Endometrial microvascular endothelial cells (primary cell): ENCODE data around the gene OR2A7. TPM values are rescaled to one million over a fixed set of nuclear protein-coding genes. Genes with fewer than 3 reads are reported as not detected.
"Not testable (repeated sequence)": the region's sequence is repeated elsewhere in the genome, so short reads cannot be mapped to it uniquely, and the experiment has no call there.

ENCODE experiments used
- in situ Hi-C: cut with HindIII; loops from 2 replicates; pipeline ENCODE4 v1.10.0; 2017; ENCODE audit warnings: low sequenced_read_pairs, low pct_unique_long_range_greater_than_20kb; ENCODE audit errors: inconsistent ontology term
- total RNA-seq: library from RNA; depleted of rRNA; stranded (reverse); fragments of >200 nt; gene quantifications from one replicate; pipeline ENCODE4 v1.2.3, GENCODE V29; 2015; ENCODE audit errors: inconsistent ontology term

The OR2A7 gene
- total RNA-seq, 1 donor from 2014 or later: 0.09 TPM

DNA sequence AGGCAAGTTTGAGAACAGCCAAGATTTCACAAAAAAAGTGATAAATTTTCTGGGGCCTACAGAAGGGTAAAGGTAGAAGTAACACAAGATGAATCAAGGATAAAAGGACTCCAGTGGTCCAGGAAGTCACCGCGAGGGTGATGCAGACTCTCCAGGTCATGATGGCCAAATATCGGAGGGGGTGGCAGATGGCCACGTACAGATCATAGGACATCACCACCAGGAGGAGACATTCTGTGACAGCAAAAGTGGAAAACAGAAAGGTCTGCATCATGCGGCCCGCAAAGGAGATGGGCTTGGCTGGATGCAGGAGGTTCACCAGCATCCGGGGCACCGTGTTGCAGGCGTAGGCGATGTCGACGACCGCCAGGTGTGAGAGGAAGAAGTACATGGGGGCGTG, 5.5 kb downstream of the OR2A7 start:
- in situ Hi-C loops: not testable (repeated sequence)

DNA sequence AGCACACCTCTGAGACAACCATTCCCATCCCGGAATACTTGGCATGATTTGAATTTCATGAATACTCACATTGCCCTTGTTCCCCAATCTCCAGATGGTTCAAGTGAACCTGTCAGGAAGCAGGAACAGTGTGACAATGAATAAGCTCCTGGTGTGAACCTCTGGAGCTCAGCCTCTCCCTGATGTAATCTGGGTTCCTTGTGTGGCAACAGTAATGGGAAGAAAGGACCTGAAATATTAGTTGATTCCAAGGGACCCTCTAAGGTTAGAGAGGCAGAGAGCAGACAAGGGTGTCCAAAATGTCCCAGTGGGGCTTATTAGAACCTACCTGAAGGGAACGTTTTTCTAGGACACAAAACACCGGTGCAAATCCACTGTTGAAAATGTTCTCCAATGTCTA, 8.5 kb downstream of the OR2A7 start:
- in situ Hi-C loops: no loop called here

DNA sequence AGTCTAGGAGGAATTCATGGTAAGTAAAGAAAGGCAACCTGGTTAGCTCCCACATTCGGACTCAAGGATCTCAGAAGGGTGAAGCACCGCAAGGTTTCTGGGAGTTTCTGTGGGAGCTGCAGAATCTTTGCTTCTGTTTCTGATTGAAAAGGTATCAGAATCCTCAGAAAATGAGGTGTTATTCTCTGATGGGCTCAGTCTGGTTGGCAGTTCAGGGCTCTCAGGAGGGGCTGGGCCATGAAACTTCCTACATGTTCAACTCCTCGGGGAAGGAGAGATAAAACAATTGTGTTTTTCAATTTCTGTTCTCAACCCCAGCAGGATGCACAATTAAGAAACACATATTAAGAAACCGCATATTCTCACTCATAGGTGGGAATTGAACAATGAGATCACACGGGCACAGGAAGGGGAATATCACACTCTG, 9.1 kb downstream of the OR2A7 start:
- in situ Hi-C loops: no loop called here

DNA sequence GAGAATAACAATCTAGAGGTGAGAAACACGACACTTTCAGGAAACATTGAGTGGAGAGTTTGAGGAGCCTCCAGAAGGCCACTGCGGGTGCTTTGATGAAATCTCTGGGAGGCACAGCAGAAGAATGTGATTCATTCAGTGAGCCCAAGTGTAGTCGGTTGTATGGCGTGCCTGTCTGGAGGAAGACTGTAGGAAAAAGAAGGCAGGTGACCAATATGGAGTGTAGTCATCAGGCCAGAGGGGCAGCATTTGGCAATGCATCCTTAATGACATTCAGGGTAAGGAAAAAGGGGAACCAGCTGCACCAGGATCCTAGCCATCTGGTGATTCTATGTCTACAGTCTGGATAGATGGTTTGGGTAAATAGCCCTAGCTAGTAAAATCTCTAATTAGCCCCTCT, 12.3 kb downstream of the OR2A7 start:
- in situ Hi-C loops: not testable (repeated sequence)

DNA sequence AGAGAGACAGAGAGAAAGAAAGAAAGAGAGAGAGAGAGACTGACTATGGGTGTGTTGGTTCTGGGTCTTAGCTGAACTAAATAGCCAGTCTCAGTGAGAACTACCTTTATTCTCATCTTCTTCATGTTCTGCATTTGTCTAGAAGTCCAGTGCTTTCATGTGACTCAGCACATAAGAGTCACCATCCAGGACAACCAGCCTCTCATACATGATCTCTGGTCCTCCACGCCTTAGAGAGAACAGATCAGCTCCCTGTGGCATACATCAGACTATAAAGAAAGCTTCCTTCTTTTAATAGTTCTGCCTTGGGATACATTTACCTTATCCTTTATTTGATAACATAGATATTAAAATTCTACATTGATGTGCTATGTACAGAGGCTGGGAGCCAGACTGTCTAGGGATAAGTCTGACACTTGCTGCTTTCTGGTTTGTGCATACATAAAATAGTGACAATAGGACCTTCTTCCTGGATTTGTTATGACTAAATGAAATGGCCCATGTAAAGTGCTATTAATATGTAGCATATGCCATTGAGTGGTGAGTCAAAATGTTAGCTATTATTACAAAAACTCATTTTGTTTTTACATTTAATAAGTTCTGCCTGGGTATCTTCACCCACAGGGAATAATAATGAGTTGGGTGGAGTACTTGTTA, 16.8 kb downstream of the OR2A7 start:
- in situ Hi-C loops: not testable (repeated sequence)

DNA sequence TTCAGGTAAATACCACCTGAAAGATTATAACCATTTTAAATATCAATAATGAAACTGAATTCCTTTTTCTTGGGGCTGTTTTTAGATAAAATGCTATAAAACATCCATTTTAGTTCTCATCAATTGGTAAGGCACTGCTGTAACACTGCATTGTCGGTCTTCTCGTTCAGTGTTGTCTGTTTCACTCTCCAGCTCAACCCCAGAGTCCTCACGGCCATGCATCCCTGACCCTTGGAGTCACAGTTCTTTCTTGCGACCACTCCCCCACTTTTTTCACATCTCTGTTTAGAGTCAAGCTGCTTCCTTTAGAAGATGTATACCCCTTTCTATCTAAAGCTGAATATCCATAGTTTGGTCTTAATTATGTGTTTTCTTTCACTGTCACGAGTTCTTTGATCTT, 17.6 kb downstream of the OR2A7 start:
- in situ Hi-C loops: not testable (repeated sequence)

DNA sequence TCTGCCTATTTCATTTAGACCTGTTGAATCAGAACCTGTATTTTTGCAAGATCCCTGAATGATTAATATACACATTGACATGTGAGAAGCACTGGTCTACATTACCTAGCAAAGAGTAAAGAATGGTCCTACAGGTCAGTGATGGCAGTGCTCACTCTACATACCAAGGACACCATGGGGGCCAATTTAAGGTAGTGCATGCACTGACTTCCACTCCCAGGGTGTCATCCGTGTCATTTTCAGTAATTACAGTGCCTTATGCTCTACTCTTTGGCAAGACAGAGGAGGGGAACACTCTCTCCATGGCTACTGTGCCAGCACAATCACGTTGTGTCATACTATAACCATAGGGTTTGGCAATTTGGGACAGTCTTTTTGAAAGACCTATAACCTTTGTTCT, 19.2 kb downstream of the OR2A7 start:
- in situ Hi-C loops: not testable (repeated sequence)

DNA sequence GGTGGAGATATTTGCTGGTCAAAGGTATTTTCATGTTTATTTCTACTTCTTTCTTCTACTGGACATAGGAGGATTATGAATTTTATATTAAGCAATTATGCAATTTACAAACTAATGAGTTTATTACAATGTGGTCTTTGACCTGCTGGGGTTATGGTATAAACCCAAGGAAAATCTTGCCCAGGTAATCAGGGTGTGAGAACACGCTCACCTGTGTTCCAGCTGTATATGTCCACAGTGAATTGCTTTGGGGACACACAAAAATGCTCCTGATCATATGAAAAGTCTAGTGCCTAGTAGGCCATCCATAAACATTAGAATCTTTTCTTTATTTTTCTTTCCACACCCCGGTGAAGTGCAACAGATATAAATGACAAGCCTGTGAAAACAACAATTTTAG, 25.2 kb downstream of the OR2A7 start, which contains the start of gene OR2A42:
TSS of gene OR2A42 (minus strand) at position 241 of the 400 bp plus-strand sequence. CDS start 6,762 bp downstream, outside the sequence.
- in situ Hi-C loops: not testable (repeated sequence)

DNA sequence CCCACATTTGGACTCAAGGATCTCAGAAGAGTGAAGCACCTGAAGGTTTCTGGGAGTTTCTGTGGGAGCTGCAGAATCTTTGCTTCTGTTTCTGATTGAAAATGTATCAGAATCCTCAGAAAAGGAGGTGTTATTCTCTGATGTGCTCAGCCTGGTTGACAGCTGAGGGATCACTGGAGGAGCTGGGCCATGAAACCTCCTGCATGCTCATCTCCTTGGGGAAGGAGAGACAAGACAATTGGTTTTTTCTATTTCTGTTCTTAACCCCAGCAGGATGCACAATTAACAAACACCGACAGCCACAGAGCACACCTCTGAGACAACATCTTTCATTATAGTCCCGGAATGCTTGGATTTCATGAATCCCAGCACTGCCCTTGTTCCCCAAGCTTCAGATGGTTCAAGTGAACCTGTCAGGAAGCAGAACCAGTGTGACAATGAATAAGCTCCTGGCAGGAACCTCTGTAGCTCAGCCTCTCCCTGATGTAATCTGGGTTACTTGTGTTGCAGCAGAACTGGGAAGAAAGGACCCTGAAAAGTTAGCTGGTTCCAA, 26.0 kb downstream of the OR2A7 start:
- in situ Hi-C loops: not testable (repeated sequence)

DNA sequence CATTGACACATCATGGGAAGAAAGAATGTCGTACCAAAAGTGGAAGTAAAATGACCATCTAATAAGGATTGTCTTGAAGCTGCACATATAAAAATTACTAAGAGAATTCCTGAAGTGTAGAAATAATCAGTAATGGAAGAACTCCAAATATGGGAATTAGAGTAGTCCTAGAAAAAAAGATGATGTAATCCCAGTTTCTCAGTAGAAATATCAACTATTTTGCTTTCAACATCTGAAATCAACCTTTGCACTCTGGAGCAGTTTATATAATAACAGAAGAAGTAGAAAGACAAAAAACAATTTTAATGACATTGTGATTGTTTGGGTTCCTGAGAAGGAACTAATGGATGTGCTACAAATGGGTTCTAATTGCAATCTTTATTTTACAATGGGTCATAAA, 31.6 kb downstream of the OR2A7 start:
- in situ Hi-C loops: not testable (repeated sequence)

DNA sequence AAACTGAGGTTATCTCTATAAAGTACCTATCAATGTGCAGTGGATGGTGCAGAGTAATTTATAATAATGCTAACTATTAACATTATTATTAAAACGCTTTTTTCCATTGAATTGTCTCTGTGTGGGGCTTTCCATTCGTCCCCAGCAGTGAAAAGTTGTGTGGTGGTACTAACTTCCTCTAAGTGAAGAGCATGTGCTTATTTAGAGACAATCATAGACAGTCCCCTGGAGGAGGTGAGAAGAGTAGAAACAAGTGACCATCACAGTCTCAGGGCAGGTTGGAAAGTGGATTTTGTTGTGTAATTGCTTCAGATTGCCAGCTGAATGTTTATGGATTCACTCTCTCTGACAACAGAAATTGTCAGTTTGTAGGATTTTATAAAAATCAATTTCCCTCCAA, 33.6 kb downstream of the OR2A7 start:
- in situ Hi-C loops: not testable (repeated sequence)

DNA sequence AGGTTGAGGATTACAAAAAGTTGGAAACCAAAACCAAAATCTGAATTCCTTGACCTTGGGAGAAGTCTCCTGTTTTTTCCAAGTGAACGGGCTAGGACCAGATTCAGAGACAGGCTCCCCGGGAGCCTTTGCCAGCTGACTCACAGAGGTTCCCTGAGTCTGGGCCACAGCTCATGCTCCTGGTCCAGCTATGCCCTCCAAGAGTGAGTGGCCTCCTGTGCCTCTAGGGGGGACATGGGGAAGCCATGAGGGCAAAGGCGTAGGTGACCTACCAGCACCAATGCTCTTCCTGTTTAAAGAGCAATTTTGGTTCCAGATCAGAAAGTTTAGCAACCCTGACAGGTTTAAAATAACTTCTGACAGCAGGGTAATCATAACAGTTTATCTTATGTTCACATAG, 35.8 kb downstream of the OR2A7 start:
- in situ Hi-C loops: not testable (repeated sequence)

DNA sequence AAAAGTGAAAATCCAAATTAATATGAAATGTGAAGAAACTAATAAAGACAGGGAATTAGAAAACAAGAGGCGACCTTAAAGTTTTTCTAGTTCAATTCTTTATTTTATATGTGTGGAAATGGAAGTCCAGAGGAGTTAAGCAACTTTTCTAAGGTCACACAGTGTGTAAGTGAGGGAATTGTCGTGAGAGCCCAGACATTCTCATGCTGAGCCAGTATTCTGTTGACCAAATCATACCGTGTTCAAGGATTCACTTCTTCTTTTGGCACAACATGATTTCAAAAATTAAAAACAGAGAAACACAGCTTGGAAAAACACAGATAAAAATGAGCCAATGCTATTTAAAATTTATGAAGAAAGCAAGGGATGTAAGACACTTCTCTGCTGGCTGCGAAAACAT, 37.7 kb downstream of the OR2A7 start:
- in situ Hi-C loops: not testable (repeated sequence)

DNA sequence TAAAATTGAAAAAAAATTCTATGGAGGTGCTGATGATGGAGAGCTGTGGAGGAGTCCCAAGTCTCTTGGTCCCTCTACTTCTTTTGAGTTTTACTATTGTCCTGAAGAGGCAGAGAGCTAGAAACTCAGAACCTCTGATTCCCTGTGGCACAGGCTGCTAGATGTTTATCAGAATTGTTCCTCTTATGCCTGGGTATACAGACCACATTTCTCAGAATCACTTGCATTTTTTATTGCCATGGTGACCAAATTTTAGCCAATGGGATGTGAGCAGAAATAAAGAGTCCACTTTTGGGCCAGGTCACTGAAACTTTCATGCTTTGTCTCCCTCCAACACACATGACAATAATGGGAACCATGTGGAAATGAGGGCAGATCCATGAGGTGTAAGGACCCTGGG, 40.9 kb downstream of the OR2A7 start:
- in situ Hi-C loops: not testable (repeated sequence)

DNA sequence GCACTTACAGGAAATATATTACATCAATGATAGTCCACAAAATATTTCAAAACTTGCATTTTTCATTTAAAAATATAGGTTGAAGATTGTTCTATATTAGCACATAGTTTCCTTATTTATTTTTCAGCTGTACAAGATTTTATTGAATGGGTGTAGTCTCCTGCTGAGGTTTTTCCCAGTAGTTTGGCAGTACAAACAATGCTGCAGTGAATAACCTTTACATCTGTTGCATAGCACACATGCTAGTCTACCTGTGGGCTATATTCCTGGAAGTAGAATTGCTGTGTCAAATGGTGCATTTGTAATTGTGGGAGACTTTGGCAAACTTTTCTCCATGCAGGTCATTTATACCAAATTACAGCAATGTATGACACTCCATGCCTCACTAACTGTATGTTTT, 44.1 kb downstream of the OR2A7 start:
- in situ Hi-C loops: not testable (repeated sequence)

DNA sequence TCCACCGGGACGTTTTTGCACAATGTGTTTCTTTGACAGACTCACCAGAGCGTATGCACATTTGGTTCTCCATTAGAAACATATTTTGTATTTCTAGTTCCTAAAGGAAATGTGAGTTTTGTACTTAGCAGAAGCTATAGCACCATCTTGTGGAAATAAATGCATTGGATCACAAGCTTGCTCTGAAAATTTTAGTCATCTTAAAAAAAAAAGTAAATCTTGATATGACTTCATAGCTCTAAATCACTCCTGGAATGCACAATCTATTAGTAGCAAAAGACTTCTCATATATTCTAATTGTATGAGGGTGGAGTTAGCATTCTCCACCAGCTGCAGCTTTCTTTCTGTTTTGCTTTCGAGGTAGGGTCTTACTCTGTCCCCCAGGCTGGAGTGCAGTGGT, 45.4 kb downstream of the OR2A7 start:
- in situ Hi-C loops: not testable (repeated sequence)

DNA sequence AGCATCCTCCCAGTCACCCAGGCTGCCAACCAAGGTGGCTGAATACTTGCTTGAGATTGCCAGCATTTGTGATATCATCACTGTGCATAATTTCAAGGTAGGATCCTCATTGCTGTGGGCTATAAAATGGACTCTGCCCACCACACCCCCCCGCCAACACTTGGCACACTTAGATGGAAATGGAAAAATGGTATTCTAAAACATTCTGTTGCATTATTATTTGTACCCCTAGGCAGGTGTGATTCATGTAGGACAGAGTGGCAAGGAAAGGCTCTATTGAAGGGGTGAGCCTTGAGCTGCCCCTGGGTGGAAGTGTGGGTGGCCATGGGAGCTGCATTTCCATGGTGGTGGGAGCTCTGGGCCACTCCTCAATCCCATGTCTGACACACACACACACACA, 46.0 kb downstream of the OR2A7 start:
- in situ Hi-C loops: not testable (repeated sequence)

DNA sequence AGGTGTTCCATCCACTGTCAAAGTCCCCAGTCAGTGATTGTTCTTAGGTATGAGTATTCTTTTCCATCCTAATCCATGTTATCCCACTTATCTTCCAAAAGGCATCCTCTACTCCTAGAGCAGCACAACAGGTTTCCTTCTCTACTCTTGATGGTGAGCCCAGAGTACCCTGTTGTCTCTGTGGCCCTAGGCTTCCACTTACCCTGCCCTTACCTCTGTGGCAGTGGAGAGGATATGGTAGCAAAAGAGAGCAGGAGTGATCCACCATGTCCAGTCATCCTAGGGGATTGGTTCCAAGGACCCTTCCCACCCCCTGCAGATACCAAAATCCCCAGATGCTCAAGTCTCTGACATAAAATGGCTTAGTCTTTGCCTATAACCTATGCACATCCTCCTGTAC, 47.4 kb downstream of the OR2A7 start:
- in situ Hi-C loops: not testable (repeated sequence)
